Measurements from ENCODE around the gene FARS2. TPM values are rescaled to one million over a fixed set of nuclear protein-coding genes. Genes with fewer than 3 reads are reported as not detected.

The FARS2 gene
- total RNA-seq, 1 experiment from 2014 or later, result 15.0 TPM

- no peak for TF ChIP-seq ATF6 (CRISPR knock-in tag; IDR thresholded peaks at IDR 0.05)
- TF ChIP-seq, protein P1, sequence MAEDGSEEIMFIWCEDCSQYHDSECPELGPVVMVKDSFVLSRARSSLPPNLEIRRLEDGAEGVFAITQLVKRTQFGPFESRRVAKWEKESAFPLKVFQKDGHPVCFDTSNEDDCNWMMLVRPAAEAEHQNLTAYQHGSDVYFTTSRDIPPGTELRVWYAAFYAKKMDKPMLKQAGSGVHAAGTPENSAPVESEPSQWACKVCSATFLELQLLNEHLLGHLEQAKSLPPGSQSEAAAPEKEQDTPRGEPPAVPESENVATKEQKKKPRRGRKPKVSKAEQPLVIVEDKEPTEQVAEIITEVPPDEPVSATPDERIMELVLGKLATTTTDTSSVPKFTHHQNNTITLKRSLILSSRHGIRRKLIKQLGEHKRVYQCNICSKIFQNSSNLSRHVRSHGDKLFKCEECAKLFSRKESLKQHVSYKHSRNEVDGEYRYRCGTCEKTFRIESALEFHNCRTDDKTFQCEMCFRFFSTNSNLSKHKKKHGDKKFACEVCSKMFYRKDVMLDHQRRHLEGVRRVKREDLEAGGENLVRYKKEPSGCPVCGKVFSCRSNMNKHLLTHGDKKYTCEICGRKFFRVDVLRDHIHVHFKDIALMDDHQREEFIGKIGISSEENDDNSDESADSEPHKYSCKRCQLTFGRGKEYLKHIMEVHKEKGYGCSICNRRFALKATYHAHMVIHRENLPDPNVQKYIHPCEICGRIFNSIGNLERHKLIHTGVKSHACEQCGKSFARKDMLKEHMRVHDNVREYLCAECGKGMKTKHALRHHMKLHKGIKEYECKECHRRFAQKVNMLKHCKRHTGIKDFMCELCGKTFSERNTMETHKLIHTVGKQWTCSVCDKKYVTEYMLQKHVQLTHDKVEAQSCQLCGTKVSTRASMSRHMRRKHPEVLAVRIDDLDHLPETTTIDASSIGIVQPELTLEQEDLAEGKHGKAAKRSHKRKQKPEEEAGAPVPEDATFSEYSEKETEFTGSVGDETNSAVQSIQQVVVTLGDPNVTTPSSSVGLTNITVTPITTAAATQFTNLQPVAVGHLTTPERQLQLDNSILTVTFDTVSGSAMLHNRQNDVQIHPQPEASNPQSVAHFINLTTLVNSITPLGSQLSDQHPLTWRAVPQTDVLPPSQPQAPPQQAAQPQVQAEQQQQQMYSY (CRISPR knock-in tag; IDR thresholded peaks at IDR 0.05), result no peak
- TF ChIP-seq ATF2 (CRISPR knock-in tag; IDR thresholded peaks at IDR 0.05; ENCODE audit: borderline replicate concordance, low read depth), result no peak
- no peak for TF ChIP-seq CBFB (CRISPR knock-in tag; IDR thresholded peaks at IDR 0.05; ENCODE audit: low read depth)
- no peak for TF ChIP-seq MYBL2 (CRISPR knock-in tag; IDR thresholded peaks at IDR 0.05)
- no peak for TF ChIP-seq TEAD1 (CRISPR knock-in tag; IDR thresholded peaks at IDR 0.05)
Measured at GRCh38 chr6:5541025-5541424, 279.7 kb downstream of the FARS2 start (continued).

GRCh38 chr6:5541751-5542432 lies 280.6 kb downstream of the FARS2 start:
- Mint-ChIP-seq H3K9me3 (peaks cover 19% of the 10 kb centered on the region), H3K27ac (peak overlapping the region; percentile 68), H3K4me3 (no peak overlapping the region), H3K36me3 (peaks cover 12% of the 10 kb centered on the region), H3K4me1 (peaks cover 9% of the 10 kb centered on the region), H3K27me3 (ENCODE audit: low read depth) (no peaks in the 10 kb centered on the region)
- ChIA-PET POLR2A (no interaction called here), CTCF (interaction anchor here (1.1 kb wide), 1 partner anchor 71 kb away, joined by 3 read pairs; no protein-coding TSS in a partner anchor)
- ATAC-seq (peak; percentile 84), DNase-seq (ENCODE audit: low spot score) (peak; percentile 18)
- TF ChIP-seq ZNF232 (CRISPR knock-in tag; IDR thresholded peaks at IDR 0.05) (no peak), ZNF423 (CRISPR knock-in tag; IDR thresholded peaks at IDR 0.05) (peak; percentile 24; the same call in 1 of the 2 replicates), TP53 (CRISPR knock-in tag; IDR thresholded peaks at IDR 0.05) (no peak), NR3C1 (CRISPR knock-in tag; conservative IDR thresholded peaks at IDR 0.05; ENCODE audit: low read depth) (no peak), NR1H2 (CRISPR knock-in tag; IDR thresholded peaks at IDR 0.05) (no peak), ZBTB43 (CRISPR knock-in tag; IDR thresholded peaks at IDR 0.05) (no peak), TEAD4 (CRISPR knock-in tag; IDR thresholded peaks at IDR 0.05) (no peak), TEAD1 (CRISPR knock-in tag; IDR thresholded peaks at IDR 0.05) (0 out of 2 replicates have a peak, but pooled peaks have one; percentile 28), ZNF425 (CRISPR knock-in tag; conservative IDR thresholded peaks at IDR 0.05) (no peak), AR (CRISPR knock-in tag; IDR thresholded peaks at IDR 0.05) (no peak)
- TF ChIP-seq, protein P2, sequence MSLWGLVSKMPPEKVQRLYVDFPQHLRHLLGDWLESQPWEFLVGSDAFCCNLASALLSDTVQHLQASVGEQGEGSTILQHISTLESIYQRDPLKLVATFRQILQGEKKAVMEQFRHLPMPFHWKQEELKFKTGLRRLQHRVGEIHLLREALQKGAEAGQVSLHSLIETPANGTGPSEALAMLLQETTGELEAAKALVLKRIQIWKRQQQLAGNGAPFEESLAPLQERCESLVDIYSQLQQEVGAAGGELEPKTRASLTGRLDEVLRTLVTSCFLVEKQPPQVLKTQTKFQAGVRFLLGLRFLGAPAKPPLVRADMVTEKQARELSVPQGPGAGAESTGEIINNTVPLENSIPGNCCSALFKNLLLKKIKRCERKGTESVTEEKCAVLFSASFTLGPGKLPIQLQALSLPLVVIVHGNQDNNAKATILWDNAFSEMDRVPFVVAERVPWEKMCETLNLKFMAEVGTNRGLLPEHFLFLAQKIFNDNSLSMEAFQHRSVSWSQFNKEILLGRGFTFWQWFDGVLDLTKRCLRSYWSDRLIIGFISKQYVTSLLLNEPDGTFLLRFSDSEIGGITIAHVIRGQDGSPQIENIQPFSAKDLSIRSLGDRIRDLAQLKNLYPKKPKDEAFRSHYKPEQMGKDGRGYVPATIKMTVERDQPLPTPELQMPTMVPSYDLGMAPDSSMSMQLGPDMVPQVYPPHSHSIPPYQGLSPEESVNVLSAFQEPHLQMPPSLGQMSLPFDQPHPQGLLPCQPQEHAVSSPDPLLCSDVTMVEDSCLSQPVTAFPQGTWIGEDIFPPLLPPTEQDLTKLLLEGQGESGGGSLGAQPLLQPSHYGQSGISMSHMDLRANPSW (CRISPR knock-in tag; conservative IDR thresholded peaks at IDR 0.05; ENCODE audit: low read depth), result no peak
- TF ChIP-seq, protein P3, sequence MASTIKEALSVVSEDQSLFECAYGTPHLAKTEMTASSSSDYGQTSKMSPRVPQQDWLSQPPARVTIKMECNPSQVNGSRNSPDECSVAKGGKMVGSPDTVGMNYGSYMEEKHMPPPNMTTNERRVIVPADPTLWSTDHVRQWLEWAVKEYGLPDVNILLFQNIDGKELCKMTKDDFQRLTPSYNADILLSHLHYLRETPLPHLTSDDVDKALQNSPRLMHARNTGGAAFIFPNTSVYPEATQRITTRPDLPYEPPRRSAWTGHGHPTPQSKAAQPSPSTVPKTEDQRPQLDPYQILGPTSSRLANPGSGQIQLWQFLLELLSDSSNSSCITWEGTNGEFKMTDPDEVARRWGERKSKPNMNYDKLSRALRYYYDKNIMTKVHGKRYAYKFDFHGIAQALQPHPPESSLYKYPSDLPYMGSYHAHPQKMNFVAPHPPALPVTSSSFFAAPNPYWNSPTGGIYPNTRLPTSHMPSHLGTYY (CRISPR knock-in tag; IDR thresholded peaks at IDR 0.05), result no peak

Measured in WTC11 (cell line).